Endothelial cell of umbilical vein (primary cell): ENCODE results near the gene ACAA2. TPM values are rescaled to one million over a fixed set of nuclear protein-coding genes. Genes with fewer than 3 reads are reported as not detected.

Experiments used
- BruUV-seq: library from RNA; stranded (reverse); fragments of 400-500 nt; replicated peaks from 2 replicates; lab custom pipeline; 2021; lab: Mats Ljungman, UMichigan
- CTCF ChIA-PET: fragments of 300-600, 350-600 bp; sonication (Branson Sonifier 250); formaldehyde crosslinking; loops from one replicate; lab custom pipeline; 2021; ENCODE audit warnings: antibody characterized with exemption, inconsistent platforms; lab: Charles Lee
- POLR2A ChIA-PET: fragments of 300-600, 350-600 bp; sonication (Branson Sonifier 250); formaldehyde crosslinking; loops from one replicate; lab custom pipeline; 2021; ENCODE audit warnings: antibody characterized with exemption, inconsistent platforms; lab: Charles Lee
- DNase-seq: peaks from one replicate; pipeline ENCODE4 v3.0.0-alpha.2; 2011; ENCODE audit warnings: low read depth, low spot score
- FAIRE-seq: peaks from 2 replicates; lab custom pipeline; 2011; peaks lifted over from hg19 to GRCh38; lab: Jason Lieb, UNC
- H2AFZ ChIP-seq: 2 replicates; pipeline ENCODE4 v1.6.0; 2012; ENCODE audit warnings: low read depth, low read length, control low read depth, inconsistent platforms
- H3K27ac ChIP-seq: 2 replicates; pipeline ENCODE4 v1.5.1; 2011; ENCODE audit warnings: low read depth, mild to moderate bottlenecking, control low read depth, low read length, moderate library complexity; ENCODE audit not compliant: insufficient read depth
- H3K27me3 ChIP-seq, 2 experiments: 2 replicates each; pipeline versions ENCODE4 v1.6.0 to v1.6.1; 2011; ENCODE audit warnings: low read length in 2 of 2, mixed read lengths in 1 of 2; ENCODE audit not compliant: control insufficient read depth in 2 of 2, insufficient read depth in 2 of 2
- H3K36me3 ChIP-seq, 2 experiments: 2 replicates in 1 of 2; 3 replicates in 1 of 2; pipeline ENCODE4 v1.5.1; 2011; ENCODE audit warnings: low read length in 2 of 2, mild to moderate bottlenecking in 1 of 2, moderate library complexity in 1 of 2; ENCODE audit not compliant: control insufficient read depth in 2 of 2, insufficient read depth in 2 of 2; ENCODE audit errors: extremely low read depth in 1 of 2
- H3K4me1 ChIP-seq: 3 replicates; pipeline ENCODE4 v1.5.1; 2011; ENCODE audit warnings: mild to moderate bottlenecking, low read length; ENCODE audit not compliant: control insufficient read depth, insufficient read depth; ENCODE audit errors: extremely low read depth
- H3K4me2 ChIP-seq: 2 replicates; pipeline ENCODE4 v1.6.1; 2011; ENCODE audit warnings: low read length, control low read depth, mixed read lengths; ENCODE audit not compliant: insufficient read depth
- H3K4me3 ChIP-seq, 3 experiments: fragments of 200-600 bp in 1 of 3; sonication (generic), shearing (Covaris generic) in 1 of 3; replicated peaks in 1 of 3; 2 replicates each; pipeline ENCODE4 v1.5.1; 2011 to 2016; ENCODE audit warnings: control low read depth in 3 of 3, low read length in 3 of 3, mild to moderate bottlenecking in 2 of 3, inconsistent platforms in 1 of 3, low read depth in 1 of 3, moderate library complexity in 1 of 3; ENCODE audit not compliant: insufficient read depth in 1 of 3
- H3K79me2 ChIP-seq: 2 replicates; pipeline ENCODE4 v1.6.0; 2012; ENCODE audit warnings: low read length, inconsistent platforms; ENCODE audit not compliant: control insufficient read depth, insufficient read depth
- H3K9ac ChIP-seq: replicated peaks from 2 replicates; pipeline ENCODE3; 2011; ENCODE audit warnings: low read length, control low read depth; ENCODE audit not compliant: insufficient read depth; ENCODE audit errors: extremely low read depth
- H3K9me1 ChIP-seq: replicated peaks from 3 replicates; pipeline ENCODE4 v1.6.0; 2011; ENCODE audit warnings: mild to moderate bottlenecking, low read length; ENCODE audit not compliant: control insufficient read depth, insufficient read depth; ENCODE audit errors: extremely low read depth
- H3K9me3 ChIP-seq: replicated peaks from 2 replicates; pipeline ENCODE4 v1.5.1; 2012; ENCODE audit warnings: low read length, inconsistent platforms; ENCODE audit not compliant: control insufficient read depth, insufficient read depth
- H4K20me1 ChIP-seq: replicated peaks from 2 replicates; pipeline ENCODE3; 2011; ENCODE audit warnings: mild to moderate bottlenecking, low read length; ENCODE audit not compliant: control insufficient read depth, insufficient read depth; ENCODE audit errors: extremely low read depth
- CTCF ChIP-seq, 2 donors: IDR thresholded peaks; 1 replicate in 1 of 2; 2 replicates in 1 of 2; pipeline ENCODE4 v1.5.1; 2011; ENCODE audit warnings: low read length in 2 of 2, mild to moderate bottlenecking in 2 of 2, moderate library complexity in 2 of 2, control low read depth in 1 of 2, inconsistent platforms in 1 of 2, low read depth in 1 of 2; ENCODE audit not compliant: insufficient read depth in 1 of 2; ENCODE audit errors: extremely low read depth in 1 of 2
- EZH2 ChIP-seq: IDR thresholded peaks from 2 replicates; pipeline ENCODE4 v1.6.1; 2012; ENCODE audit warnings: borderline replicate concordance, low read depth, mild to moderate bottlenecking, moderate library complexity, low read length, inconsistent platforms; ENCODE audit not compliant: severe bottlenecking
- FOS ChIP-seq: IDR thresholded peaks from 2 replicates; pipeline ENCODE4 v1.6.1; 2011; ENCODE audit warnings: mild to moderate bottlenecking, low read length, moderate library complexity, borderline replicate concordance; ENCODE audit not compliant: insufficient read depth
- MAX ChIP-seq: IDR thresholded peaks from 2 replicates; pipeline ENCODE4 v1.6.1; 2011; ENCODE audit not compliant: insufficient read depth, insufficient read length
- POLR2A ChIP-seq: IDR thresholded peaks from 2 replicates; pipeline ENCODE4 v1.6.1; 2012; ENCODE audit warnings: low read depth, mild to moderate bottlenecking, control low read depth, low read length
- POLR2AphosphoS5 ChIP-seq: IDR thresholded peaks from 2 replicates; pipeline ENCODE4 v1.6.1; 2012; ENCODE audit warnings: low read depth, mild to moderate bottlenecking, control low read depth, low read length, moderate library complexity; ENCODE audit not compliant: insufficient read depth
- dilution Hi-C: fragments of 300-500 bp; cut with MboI; formaldehyde crosslinking; loops from one replicate; pipeline ENCODE4 v1.15.0; 2019; ENCODE audit warnings: low sequenced_read_pairs; ENCODE audit not compliant: extremely low pct_ligation_motif_present
- intact Hi-C: fragments of 100-400 bp; cut with micrococcal nuclease; formaldehyde crosslinking; loops from one replicate; pipeline ENCODE4 v1.10.0; 2022
- polyA plus RNA-seq, 4 experiments: library from polyadenylated mRNA; depleted of rRNA in 3 of 4; stranded (reverse) in 3 of 4; unstranded in 1 of 4; fragments of >200 nt; gene quantifications; 2 replicates each; pipeline versions ENCODE4 v1.2.1 to v1.2.3, GENCODE V29; 2011 to 2012; ENCODE audit warnings: missing spikeins in 1 of 4
- total RNA-seq: library from RNA; stranded (reverse); gene quantifications from 2 replicates; pipeline ENCODE4 v1.2.3, GENCODE V29; 2021

The ACAA2 gene
- total and polyA plus RNA-seq, 2 donors (not counting 3 experiments of a cell fraction or from before 2014, with no cell fraction given) = 18.6 to 44.9 TPM

GRCh38 chr18:49751427-49752094 is 61.8 kb downstream of the ACAA2 start:
- intact Hi-C loops = no loop called here
- no peaks in the 10 kb centered on the region for H3K79me2 ChIP-seq
- H3K4me3 ChIP-seq = no peak overlapping the region
- H4K20me1 ChIP-seq = no peaks in the 10 kb centered on the region
- FAIRE-seq (no peak), DNase-seq (no peak)
- no peak overlapping the region for H3K9ac ChIP-seq
- no peaks in the 10 kb centered on the region for H3K9me1 ChIP-seq
- H3K4me1 ChIP-seq = peaks cover 17% of the 10 kb centered on the region
- BruUV-seq = no TSS peak
- CTCF ChIA-PET = no interaction called here
- H3K27ac ChIP-seq = no peak overlapping the region
- H3K9me3 ChIP-seq = no peaks in the 10 kb centered on the region
- H3K4me2 ChIP-seq = no peak overlapping the region
- dilution Hi-C loops = no loop called here
- no peak overlapping the region for H2AFZ ChIP-seq
- POLR2A ChIA-PET = no interaction called here
- peaks cover 9 to 18% of the 10 kb centered on the region in 2 experiments for H3K27me3 ChIP-seq
- no peaks in the 10 kb centered on the region for H3K36me3 ChIP-seq
- TF ChIP-seq MAX (no peak), POLR2A (no peak), CTCF (IDR thresholded peaks at IDR 0.05; ENCODE audit: extremely low read depth in 1 of 2, insufficient read depth in 1 of 2, low read depth in 1 of 2, low read length in 2 of 2) (no peak)

- ChIA-PET POLR2A (no interaction called here), CTCF (interaction anchor here (1.3 kb wide), 1 partner anchor 238 kb away, joined by 3 read pairs; no protein-coding TSS in a partner anchor)
- intact Hi-C loops = no loop called here
- H3K9me1 ChIP-seq = no peaks in the 10 kb centered on the region
- peaks cover 17% of the 10 kb centered on the region for H3K4me1 ChIP-seq
- dilution Hi-C loops = no loop called here
- TF ChIP-seq POLR2A (no peak), EZH2 (no peak), FOS (no peak), MAX (no peak), POLR2AphosphoS5 (no peak), CTCF (IDR thresholded peaks at IDR 0.05; ENCODE audit: extremely low read depth in 1 of 2, insufficient read depth in 1 of 2, low read depth in 1 of 2, low read length in 2 of 2) (no peak)
- FAIRE-seq = no peak
- H3K27ac ChIP-seq = no peak overlapping the region
- no peak overlapping the region for H3K4me2 ChIP-seq
- H4K20me1 ChIP-seq = no peaks in the 10 kb centered on the region
- H3K9ac ChIP-seq = no peak overlapping the region
- BruUV-seq = no TSS peak
- H3K79me2 ChIP-seq = no peaks in the 10 kb centered on the region
- DNase-seq = no peak
- no peaks in the 10 kb centered on the region for H3K36me3 ChIP-seq
- peaks cover 9 to 18% of the 10 kb centered on the region in 2 experiments for H3K27me3 ChIP-seq
- no peak overlapping the region for H3K4me3 ChIP-seq
- no peaks in the 10 kb centered on the region for H3K9me3 ChIP-seq
- no peak overlapping the region for H2AFZ ChIP-seq
Measured at GRCh38 chr18:49749563-49749962, 63.8 kb downstream of the ACAA2 start.
